ENCODE results near the gene ZNF785.
"Not testable (repeated sequence)": the region's sequence is repeated elsewhere in the genome, so short reads cannot be mapped to it uniquely, and the experiment has no call there.

The ZNF785 gene

DNA sequence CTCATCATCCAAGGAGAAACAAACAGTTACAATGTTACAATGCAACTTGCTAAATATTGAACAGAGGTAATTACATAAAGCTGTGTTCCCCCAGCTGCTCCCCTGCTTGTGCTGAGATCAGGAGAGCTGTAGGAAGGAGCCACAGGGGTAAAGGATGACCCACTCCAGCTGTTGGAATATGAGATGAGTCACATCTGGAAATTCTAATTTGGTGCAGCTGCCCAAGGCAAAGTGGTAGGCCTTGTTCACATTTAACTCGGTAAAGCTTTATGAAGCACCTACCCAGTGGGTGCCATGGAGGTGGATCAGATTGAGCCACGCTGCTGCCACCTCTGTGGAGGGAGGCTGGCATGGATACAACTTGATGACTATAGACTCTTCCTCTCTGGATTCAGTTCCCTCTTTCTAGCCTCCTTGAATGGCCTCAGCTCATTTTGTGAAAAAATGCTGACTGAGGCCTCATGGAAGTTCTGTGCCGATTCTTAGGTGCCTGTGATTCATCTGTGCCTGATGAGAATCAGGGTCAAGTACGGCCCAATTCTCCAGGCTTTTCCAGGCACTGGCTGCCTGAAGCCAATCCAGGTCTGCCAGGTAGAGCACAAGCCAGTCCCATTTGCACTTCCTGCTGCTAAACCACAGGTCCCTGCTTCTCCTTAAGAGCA is 17.2 kb upstream of the ZNF785 start:
- no peak for DNase-seq

DNA sequence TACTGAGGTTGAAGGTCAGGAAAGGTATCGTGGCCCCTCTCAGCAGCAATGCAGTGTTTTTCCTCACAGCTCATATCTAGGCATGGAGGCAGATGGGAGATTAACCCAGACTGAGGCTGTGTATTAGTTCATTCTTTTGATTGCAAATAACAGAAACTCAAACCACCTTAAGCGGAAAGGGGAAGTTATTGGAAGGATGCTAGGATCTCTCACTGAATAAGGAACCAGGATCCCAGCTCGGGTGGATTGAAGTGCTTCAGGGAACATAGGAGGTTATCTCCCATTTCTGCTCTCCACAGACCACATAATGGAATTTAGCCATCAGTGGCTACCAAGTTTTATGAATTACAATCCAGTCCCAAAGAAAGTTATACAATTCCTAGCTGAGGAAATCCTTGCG is 16.5 kb upstream of the ZNF785 start:
- no peak for DNase-seq

DNA sequence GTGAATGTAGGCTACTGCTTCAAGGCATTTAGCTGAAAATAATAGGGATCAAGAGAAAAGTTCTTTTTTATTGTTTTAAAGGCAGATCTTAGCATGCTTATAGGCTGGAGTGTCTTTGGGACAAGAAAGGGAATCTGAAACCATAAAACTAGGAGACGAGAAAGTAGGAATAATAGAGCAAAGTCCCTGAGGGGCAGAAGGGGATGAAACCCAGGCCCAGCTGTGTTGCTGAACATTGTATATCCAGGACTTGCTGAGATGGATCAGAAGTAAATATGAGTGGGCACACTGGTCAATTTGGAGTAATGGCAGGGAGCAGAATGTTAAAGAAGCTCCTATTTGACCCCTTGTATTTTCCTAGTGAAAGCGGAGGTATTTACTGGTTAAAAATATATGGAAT is 15.4 kb upstream of the ZNF785 start:
- DNase-seq = no peak

DNA sequence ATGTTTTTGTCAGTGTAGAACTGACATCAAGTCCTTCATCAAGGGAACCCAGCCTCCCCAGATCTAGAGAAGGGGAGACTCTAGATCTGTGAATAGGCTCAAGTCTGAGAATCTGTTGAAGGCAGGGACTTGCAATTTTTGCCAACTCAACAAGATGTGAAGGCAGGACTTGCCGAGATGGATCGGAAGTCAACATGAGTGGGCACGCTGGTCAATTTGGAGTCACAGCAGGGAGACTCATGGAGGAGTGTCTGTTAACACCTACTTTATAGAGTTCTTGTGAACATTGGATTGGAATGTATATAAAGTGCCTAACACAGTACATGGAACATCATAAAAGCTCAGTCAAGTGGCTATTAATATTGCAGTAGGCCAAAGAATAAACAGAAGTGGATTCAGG is 14.7 kb upstream of the ZNF785 start:
- DNase-seq = no peak

DNA sequence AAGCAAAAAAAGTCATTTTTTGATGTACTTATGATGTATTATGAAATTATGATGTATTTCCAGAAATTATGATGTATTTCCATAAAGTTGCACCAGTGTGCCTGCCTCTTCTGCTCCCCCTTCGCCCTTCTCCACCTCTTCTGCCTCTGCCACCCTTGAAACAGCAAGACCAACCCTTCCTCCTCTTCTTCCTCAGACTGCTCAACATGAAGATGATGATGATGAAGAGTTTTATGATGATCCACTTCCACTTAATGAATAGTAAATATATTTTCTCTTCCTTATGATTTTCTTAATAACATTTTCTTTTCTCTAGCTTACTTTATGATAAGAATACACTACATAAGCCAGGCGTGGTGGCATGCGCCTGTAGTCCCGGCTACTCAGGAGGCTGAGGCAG is 7.4 kb upstream of the ZNF785 start:
- no peak for DNase-seq

DNA sequence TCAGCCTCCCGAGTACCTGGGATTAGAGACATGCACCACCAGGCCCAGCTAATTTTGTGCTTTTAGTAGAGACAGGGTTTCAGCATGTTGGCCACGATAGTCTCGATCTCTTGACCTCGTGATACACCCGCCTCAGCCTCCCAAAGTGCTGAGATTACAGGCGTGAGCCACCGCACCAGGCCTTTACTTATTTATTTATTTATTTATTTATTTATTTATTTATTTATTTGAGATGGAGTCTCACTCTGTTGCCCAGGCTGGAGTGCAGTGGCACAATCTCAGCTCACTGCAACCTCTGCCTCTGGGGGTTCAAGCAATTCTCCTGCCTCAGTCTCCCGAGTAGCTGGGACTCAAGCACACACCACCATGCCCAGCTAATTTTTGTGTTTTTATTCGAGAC is 5.4 kb upstream of the ZNF785 start:
- not testable (repeated sequence) for DNase-seq

DNA sequence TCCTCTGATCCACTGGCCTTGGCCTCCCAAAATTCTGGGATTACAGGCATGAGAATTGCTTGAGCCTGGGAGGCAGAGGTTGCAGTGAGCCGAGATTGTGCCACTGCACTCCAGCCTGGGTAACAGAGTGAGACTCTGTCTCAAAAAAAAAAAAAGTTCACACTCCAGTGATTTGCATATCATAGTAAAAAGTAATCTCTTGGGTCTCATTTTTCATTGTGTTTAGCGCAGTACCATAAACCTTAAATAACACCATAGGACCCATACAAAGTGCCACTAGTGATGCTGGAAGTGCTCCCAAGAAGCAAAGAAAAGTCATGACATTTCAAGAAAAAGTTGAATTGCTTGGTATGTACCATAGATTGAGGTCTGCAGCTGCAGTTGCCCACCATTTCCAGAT is 4.1 kb upstream of the ZNF785 start:
- not testable (repeated sequence) for DNase-seq

DNA sequence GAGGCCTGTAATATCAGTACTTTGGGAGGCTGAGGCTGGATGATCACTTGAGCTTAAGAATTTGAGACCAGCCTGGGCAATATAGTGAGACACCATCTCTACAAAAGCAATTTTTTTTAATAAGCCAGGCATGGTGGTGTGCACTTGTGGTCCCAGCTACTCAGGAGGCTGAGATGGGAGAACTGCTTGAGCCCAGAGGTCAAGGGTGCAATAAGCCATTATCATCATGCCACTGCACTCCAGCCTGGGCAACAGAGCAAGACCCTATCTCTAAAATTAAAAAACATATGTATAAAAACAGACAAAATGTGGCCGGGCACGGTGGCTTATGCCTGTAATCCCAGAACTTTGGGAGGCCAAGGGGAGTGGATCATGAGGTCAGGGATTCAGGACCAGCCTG is 3.2 kb upstream of the ZNF785 start:
- DNase-seq = no peak

DNA sequence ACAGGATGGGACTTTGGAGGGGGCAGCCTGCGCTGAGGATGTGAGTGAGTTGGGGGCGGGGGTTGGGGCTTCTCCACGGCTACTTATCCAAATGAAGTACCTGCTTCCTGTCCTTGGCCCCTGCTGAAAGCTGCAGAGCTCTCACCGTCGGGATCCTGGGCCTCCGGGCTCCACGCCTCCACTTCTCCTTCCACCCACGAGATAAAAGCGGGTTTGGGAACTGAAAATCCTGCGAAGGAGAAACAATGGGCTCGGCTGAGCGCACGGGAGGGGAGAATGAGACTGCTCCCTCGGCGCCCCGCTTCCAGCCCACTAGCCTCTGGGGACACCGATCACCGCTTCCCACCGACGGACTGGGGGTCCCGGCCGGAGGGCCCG is 486 bp downstream of the ZNF785 start:
- DNase-seq = no peak

DNA sequence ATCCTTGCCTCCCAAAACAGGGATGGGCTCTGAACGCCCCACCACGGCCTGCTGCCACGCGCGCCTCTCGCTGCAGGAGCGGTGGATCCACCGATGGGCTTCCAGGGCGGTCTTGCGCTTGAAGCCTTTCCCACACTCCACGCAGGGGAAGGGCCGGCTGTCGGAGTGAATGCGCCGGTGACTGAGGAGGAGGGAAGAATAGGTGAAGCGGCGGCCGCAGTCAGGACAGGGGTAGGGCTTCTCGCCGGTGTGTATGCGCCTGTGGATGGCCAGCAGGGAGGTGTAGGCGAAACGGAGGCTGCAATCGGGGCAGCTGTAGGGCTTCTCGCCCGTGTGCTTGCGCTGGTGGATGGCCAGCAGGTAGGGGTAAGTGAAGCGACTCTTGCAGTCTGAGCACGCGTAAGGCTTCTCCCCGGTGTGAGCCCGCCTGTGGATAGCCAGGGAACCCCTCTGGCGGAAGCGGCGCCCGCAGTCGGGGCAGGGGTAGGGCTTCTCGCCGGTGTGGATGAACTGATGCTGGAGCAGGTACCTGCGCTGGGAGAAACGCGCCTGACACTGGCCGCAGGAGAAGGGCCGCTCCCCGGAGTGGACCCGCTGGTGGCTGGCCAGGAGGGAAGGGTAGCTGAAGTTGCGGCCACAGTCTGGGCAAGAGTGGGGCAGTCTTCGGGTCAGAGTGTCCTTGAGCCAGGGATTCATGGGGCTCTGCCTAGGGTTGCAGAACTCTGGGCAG is 2.7 kb downstream of the ZNF785 start:
- DNase-seq = no peak

DNA sequence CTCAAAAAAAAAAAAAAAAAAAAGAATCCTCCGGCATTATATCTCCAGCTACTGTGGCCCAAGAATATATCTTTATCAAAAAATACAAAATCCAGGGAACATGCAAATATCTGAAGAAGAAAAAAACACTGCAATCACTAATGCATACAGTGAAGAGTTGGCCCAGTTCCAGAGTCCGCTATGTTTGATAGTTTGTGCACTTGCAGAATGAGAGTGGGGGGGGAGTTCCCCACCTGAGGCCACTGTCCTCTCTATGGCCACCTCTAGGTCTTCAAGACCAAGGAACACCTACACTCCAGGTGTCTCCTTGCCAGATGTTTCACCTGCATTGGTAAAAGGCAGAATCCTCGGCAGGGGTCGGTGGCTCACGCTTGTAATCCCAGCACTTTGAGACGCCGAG is 4.0 kb downstream of the ZNF785 start:
- no peak for DNase-seq

DNA sequence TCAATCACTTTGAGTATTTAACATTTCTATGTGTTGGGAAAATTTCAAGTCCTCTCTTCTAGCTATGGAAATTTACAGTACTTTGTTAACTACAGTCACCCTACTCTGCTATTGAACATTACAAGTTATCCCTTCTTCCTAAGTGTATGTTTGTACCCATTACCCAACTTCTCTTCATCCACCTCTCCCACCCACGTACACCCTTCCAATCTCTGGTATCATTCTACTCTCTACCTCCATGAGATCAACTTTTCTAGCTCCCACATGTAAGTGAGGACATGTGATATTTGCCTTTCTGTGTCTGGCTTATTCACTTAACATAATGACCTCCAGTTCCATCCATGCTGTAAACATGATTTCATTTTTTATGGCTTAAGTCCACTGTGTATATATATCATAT is 10.8 kb downstream of the ZNF785 start:
- DNase-seq = no peak

DNA sequence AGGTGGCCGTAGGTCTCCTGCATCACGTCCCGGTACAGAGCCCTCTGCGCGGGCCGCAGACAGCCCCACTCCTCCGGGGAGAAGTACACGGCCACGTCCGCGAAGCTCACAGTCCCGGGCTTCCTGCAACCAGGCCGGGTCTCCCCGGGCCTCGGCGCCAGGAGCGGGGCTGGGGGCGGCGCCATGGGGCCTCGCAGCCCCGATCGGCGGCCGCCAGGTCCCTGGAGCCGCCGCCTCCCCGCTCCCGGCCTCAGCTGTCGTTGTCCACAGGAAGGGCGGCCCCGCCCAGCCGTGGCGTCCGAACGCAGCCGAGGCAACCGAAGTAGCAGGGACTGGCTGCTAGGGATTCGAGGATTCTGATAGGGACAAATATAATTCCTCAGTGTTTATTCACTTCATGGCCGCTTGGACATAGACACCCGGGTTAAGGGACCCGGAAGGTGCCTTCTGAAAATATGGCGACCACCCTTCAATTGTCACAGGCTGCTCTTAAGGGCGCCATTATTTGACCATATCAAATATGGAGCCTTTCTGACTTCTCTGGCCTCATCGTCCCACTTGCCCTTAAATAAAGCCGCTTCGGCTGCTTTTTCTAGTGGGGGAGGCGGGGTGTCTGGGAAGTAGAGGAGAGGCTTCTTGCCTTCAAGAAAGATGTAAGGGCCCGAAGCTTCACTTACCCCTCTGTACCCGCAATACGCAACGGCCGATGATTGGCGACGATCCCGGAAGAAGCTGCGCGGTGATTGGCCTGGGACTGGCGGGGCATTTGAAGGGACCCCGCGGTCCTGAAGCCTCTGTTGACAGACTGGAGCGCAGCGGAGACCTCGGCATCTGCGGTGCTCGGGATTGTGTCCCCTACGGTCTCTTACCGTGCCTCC is 13.8 kb downstream of the ZNF785 start, which contains the start of gene ZNF688:
TSS of gene ZNF688 (minus strand) at position 270 of the 878 bp plus-strand sequence. CDS start at position 185, 85 bp downstream.
- DNase-seq = peak; percentile 93

DNA sequence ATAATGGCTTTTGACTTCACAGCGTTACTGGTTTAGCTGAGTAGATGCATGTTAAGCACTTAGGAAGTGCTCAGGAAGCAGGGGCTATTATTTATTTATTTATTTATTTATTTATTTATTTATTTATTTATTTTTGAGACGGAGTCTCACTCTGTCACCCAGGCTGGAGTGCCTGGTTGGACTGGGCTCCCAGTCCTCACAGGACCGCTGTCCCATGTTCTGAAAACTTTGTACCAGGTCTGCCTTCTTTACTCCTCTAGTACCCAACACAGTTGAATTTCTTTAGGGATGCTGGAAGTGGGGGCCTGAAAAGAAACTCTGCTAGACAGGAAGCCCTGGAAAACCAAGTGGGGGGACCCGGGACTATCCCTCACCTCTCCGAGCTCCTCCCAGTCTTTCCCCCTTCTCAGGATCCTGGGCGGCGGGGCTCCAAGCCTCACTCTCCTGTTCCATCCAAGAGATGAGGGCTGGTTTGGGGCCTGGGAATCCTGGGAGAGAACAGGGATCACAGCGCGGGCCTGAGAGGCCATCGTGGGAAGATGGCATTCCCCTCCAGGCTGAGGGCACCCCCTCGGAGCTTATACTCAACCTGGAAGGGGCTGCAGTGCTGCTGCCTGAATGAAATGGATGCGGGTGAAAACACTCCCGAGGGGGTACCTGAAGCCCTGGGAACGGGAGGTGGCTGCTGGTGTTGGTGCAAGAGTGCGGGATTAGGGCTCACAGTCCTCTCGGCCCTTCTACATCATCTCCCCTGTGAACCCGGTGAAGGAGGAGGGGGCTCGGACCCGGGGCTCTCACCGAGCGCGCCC is 14.7 kb downstream of the ZNF785 start:
- DNase-seq = no peak

DNA sequence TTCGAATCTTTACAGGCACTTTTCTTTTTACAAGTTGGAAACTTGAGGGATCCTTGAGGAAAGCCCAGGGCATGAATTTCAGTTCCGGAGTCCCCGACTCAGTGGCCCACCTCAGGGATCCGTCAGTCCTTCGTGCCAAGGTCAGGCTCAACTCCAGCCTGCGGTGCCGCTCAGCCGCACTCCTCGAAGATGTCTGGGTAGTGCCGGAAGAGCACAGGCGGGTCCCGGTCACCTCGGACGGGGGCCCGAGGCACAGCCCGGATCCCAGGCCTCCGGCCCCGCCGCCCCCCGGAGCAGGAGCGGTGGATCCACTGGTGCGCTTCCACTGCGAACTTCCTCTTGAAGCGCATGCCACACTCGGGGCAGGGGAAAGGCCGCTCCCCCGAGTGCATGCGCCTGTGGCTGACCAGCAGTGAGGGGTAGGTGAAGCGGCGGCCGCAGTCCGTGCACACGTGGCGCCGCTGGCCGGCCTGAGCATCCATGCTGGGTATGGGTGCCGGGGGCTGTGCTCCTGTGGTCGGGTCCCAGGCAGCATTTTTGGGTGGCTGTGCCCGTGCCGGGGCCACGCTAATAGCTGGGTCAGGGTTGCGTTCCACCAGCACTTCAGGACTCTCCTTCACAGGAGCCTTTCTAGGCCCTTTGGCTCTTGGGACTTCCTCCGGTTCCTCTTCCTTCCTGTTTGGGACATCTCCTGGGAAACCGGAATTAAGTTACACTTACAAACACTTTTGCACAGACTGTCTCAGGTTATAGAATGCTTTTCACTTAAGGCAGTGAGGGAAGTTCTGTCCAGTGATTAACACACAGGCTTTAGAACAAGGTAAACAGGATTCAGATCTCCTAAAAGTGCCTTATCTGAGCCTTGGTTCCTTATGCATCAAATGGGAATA is 15.5 kb downstream of the ZNF785 start:
- DNase-seq = no peak

DNA sequence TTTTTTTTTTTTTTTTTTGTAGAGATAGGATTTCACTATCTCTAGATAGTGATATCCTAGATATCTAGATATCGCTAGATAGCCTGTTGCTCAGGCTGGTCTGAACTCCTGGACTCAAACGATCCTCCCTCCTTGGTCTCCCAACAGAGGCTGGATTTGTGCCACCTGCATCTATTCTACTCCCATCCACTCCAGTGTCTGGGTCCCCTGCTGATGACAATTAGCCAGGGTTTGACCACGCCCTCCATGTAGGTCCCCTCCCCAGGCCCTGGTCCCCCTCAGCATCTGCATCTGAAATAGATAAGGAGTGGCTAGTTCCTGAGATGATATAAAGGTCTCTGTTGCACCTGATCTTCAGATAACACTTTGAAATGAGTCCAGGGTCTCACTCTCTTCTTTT is 16.2 kb downstream of the ZNF785 start:
- no peak for DNase-seq

DNA sequence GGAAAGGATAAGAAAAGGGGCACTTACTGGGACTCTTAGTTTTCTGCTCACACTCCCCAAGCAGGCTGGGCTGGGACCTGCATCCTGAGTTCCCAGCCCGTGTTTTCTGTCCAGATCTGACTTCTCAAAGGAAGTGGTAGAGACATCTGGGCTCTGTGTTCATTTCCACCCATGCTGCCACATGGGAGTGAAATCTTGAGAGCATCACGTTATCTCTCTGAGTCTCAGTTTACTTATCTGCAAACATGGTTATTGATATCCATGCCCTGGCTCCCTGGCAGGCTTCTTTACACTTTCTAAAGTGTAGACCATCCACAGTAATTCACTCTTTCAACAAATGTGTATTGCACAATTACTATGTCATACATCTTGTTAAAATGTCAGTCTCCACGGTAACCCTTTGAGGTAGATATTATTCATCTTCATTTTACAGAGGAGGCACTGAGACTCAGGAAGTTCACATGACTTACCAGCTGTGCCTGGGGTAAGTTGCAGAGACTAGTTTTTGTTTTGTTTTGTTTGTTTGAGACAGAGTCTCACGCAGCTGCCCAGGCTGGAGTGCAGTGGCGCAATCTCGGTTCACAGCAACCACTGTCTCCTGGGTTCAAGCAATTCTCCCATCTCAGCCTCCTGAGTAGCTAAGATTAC is 17.4 kb downstream of the ZNF785 start:
- DNase-seq = no peak

DNA sequence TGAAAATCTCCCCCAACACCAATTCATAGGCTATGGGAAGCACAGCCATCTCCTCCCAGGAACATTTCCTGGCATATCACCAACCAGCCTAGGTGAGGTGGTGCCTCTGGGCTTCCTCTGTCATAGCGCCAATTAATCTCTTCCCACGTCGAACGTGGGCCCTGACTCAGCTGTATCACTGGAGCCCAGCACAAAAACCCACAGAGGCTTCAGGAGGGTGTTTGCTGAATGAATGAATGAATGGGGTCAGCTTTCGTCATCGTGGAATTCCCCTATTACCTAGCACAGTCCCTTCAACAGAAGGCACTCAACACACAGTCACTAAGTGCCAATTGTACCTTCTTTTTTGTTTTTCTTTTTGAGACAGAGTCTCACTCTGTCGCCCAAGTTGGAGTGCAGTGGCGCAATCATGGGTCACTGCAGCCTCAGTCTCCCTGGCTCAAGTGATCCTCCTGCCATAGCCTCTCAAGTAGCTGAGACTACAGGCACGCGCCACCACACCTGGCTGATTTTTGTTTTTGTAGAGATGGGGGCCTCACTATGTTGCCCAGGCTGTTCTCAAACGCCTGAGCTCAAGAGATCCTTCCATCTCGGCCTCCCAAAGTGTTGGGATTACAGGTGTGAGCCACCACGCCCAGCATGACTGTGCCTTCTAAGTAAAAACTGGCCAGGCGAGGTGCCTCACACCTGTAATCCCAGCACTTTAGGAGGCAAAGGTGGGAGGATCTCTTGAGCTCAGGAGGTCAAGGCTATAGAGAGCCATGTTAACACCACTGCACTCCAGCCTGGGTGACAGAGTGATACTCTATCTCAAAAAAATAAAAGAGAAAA is 18.1 kb downstream of the ZNF785 start:
- DNase-seq = no peak

DNA sequence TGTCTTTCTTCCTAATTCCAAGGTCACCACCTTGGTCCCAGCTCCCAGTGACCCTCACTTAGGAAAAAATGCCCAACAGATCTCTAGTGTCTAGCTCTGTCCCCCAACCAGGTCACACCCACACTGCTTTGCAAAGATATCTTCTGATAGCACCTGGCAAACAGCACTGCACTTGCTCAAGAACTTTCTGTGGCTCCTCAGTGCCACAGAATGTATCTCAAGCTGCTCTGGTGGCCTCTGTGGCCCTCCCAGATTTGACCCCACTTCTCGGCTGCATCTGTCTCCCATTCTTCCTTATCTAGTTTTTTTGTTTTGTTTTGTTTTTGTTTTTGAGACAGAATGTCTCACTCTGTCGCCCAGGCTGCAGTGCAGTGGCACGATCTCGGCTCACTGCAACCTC is 19.0 kb downstream of the ZNF785 start:
- no peak for DNase-seq

DNA sequence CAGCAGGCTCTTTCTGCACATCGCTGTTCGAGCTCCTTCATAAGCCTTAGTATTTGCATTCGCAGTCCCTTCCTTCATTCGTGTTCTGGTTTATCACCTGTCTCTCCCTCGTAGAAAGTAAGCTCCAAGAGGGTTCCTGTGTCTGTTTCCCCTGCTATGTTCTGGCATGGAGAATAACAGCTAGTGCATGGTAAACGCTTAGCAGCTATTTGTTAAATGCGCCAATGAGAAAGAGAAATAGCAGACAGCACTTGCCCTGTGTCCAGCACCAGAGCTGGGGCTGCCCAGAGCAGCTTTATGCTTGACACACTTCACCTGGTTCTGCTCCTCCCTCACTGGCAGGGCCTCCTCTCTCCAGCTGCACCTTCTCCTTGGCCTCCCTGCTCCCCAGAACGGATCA is 19.5 kb downstream of the ZNF785 start:
- DNase-seq = no peak
